Endothelial cell (in vitro differentiated cells): ENCODE data around the gene NOS1AP. TPM values are rescaled to one million over a fixed set of nuclear protein-coding genes. Genes with fewer than 3 reads are reported as not detected.

ENCODE experiments used
- DNase-seq: peaks from one replicate; pipeline ENCODE4 v3.0.0; 2021; ENCODE audit warnings: low spot score
- H3K27ac Mint-ChIP-seq: one replicate; pipeline ENCODE4 v1.8.0; 2021; ENCODE audit warnings: mixed read lengths, inconsistent platforms; ENCODE audit not compliant: unreplicated experiment
- H3K27me3 Mint-ChIP-seq: one replicate; pipeline ENCODE4 v1.8.0; 2021; ENCODE audit warnings: mild to moderate bottlenecking, moderate library complexity, mixed read lengths, inconsistent platforms; ENCODE audit not compliant: unreplicated experiment
- H3K36me3 Mint-ChIP-seq: one replicate; pipeline ENCODE4 v1.8.0; 2021; ENCODE audit warnings: mild to moderate bottlenecking, low read depth, mixed read lengths, inconsistent platforms; ENCODE audit not compliant: unreplicated experiment
- H3K4me1 Mint-ChIP-seq: one replicate; pipeline ENCODE4 v1.8.0; 2021; ENCODE audit warnings: mild to moderate bottlenecking, mixed read lengths, inconsistent platforms; ENCODE audit not compliant: unreplicated experiment
- H3K4me3 Mint-ChIP-seq: one replicate; pipeline ENCODE4 v1.8.0; 2021; ENCODE audit warnings: mild to moderate bottlenecking, mixed read lengths, inconsistent platforms; ENCODE audit not compliant: unreplicated experiment
- H3K9me3 Mint-ChIP-seq: one replicate; pipeline ENCODE4 v1.8.0; 2021; ENCODE audit warnings: mixed read lengths, inconsistent platforms; ENCODE audit not compliant: unreplicated experiment
- CTCF ChIP-seq: fragments of 200-600 bp; sonication (generic); IDR thresholded peaks from one replicate; pipeline ENCODE4 v1.5.0; 2021; ENCODE audit warnings: antibody characterized with exemption; ENCODE audit not compliant: unreplicated experiment
- total RNA-seq: library from RNA; stranded (reverse); fragmentation: NEBNext Ultra II Directional; extraction: Animal tissue kit (Norgen Biotek cat#: 25700); gene quantifications from one replicate; pipeline ENCODE4 v1.2.1, GENCODE V29; 2021; ENCODE audit not compliant: unreplicated experiment

The NOS1AP gene
- total RNA-seq, 1 donor from 2014 or later: 19.8 TPM

GRCh38 chr1:162070825-162071224 lies 1.3 kb downstream of the NOS1AP start:
- H3K9me3 Mint-ChIP-seq: no peaks in the 10 kb centered on the region
- DNase-seq: no peak
- TF ChIP-seq CTCF: no peak
- peak overlapping the region; percentile 94 for H3K4me3 Mint-ChIP-seq
- H3K36me3 Mint-ChIP-seq: peaks cover 9% of the 10 kb centered on the region
- H3K27ac Mint-ChIP-seq: no peak overlapping the region
- peaks cover 7% of the 10 kb centered on the region for H3K27me3 Mint-ChIP-seq
- H3K4me1 Mint-ChIP-seq: peaks cover 38% of the 10 kb centered on the region

GRCh38 chr1:162072740-162073139 lies 3.2 kb downstream of the NOS1AP start:
- Mint-ChIP-seq H3K4me3 (no peak overlapping the region), H3K27me3 (peaks cover 7% of the 10 kb centered on the region), H3K4me1 (peaks cover 38% of the 10 kb centered on the region), H3K27ac (no peak overlapping the region), H3K36me3 (peaks cover 12% of the 10 kb centered on the region), H3K9me3 (no peaks in the 10 kb centered on the region)
- no peak for DNase-seq
- no peak for TF ChIP-seq CTCF

- H3K27me3 Mint-ChIP-seq: peaks cover 4% of the 10 kb centered on the region
- H3K4me1 Mint-ChIP-seq: peaks cover 40% of the 10 kb centered on the region
- H3K27ac Mint-ChIP-seq: no peak overlapping the region
Observed at GRCh38 chr1:162074276-162075005, 5.0 kb downstream of the NOS1AP start.

GRCh38 chr1:162075862-162076261 lies 6.4 kb downstream of the NOS1AP start:
- DNase-seq: no peak
- Mint-ChIP-seq H3K27me3 (peaks cover 4% of the 10 kb centered on the region), H3K4me1 (peaks cover 46% of the 10 kb centered on the region), H3K36me3 (peaks cover 22% of the 10 kb centered on the region), H3K9me3 (no peaks in the 10 kb centered on the region), H3K4me3 (peak overlapping the region; percentile 31), H3K27ac (no peak overlapping the region)
- TF ChIP-seq CTCF: no peak

More at GRCh38 chr1:162074276-162075005, 5.0 kb downstream of the NOS1AP start:
- Mint-ChIP-seq H3K4me3 (no peak overlapping the region), H3K9me3 (no peaks in the 10 kb centered on the region), H3K36me3 (peaks cover 22% of the 10 kb centered on the region)
- no peak for DNase-seq
- no peak for TF ChIP-seq CTCF

- Mint-ChIP-seq H3K4me3 (no peak overlapping the region), H3K9me3 (no peaks in the 10 kb centered on the region), H3K27ac (no peak overlapping the region)
Observed at GRCh38 chr1:162077648-162078299, 8.3 kb downstream of the NOS1AP start.

More at GRCh38 chr1:162077648-162078299, 8.3 kb downstream of the NOS1AP start:
- H3K36me3 Mint-ChIP-seq: peaks cover 19% of the 10 kb centered on the region
- peaks cover 40% of the 10 kb centered on the region for H3K4me1 Mint-ChIP-seq
- H3K27me3 Mint-ChIP-seq: peaks cover 4% of the 10 kb centered on the region
- no peak for DNase-seq
- no peak for TF ChIP-seq CTCF
